HEK293T (cell line): ENCODE measurements around the gene MMP19.

Experiments
- CTBP1 ChIP-seq: fragments of 450-650 bp; IDR thresholded peaks from 2 replicates; pipeline ENCODE4 v1.6.1; 2016; ENCODE audit warnings: borderline replicate concordance
- ELF4 ChIP-seq: fragments of 450-650 bp; IDR thresholded peaks from 2 replicates; pipeline ENCODE4 v1.6.1; 2017; ENCODE audit warnings: antibody characterized with exemption
- L3MBTL2 ChIP-seq: fragments of 450-650 bp; conservative IDR thresholded peaks from 2 replicates; pipeline ENCODE4 v1.6.1; 2016; ENCODE audit warnings: mild to moderate bottlenecking
- SP1 ChIP-seq: fragments of 450-650 bp; IDR thresholded peaks from 2 replicates; pipeline ENCODE4 v1.6.1; 2017
- TARDBP ChIP-seq: fragments of 450-650 bp; IDR thresholded peaks from 2 replicates; pipeline ENCODE4 v1.6.1; 2016

DNA sequence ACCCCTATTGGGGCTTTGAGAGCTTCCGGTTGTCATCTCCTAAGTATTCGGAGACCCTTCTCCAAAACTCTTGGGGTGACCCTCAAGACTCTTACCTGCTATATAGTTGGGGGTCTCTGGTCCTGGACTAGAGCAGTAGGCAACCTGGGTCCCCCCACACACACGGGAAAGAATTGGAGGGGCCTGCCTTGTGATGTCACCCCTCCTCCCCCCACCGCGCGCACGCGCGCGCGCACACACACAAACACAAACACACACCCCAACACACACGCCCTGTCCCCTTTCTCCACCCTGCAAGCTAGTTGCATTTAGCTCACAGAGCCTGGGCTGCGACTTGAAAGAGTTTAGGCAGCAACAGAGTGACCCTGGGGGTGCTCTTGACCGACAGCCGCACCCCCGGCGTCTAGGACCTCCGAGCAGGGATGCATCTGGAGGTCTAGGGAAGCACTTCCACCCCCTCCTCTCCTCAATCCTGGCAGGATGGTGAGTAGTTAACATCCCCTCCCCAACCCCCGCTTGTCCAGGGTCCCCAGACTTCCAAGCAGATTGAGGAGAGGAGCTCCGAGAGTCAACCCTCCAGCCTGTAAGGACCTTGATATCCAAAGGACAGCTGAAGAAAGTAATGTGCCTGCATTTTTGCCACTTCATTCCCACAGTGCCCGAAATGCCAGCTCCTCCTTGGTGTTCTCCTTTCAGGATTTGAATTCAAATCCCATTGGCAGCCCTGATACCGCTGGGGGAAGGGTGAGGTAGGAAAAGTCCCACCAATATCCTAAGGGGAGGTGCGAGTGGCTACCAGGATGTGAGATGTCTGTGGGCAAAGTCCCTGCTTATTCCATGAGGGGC, 11.9 kb downstream of the MMP19 start:
- no peak for TF ChIP-seq CTBP1
- no peak for TF ChIP-seq ELF4
- no peak for TF ChIP-seq TARDBP
- no peak for TF ChIP-seq SP1
- no peak for TF ChIP-seq L3MBTL2
